Esophagus squamous epithelium (tissue), 5 donors: ENCODE data around the gene SCNN1B. TPM values are rescaled to one million over a fixed set of nuclear protein-coding genes. Genes with fewer than 3 reads are reported as not detected.

ENCODE experiments used
- DNase-seq: peaks from one replicate; lab custom pipeline; 2025; lab: John Stamatoyannopoulos, UW
- H3K27ac ChIP-seq, 4 donors: fragments of 200-600 bp; sonication (generic); one replicate each; pipeline ENCODE4 v1.5.1; 2016 to 2019; ENCODE audit warnings: mild to moderate bottlenecking in 1 of 4
- H3K27me3 ChIP-seq, 4 donors: fragments of 200-600 bp; sonication (generic); 1 replicate in 3 of 4; 2 replicates in 1 of 4; pipeline versions ENCODE4 v1.5.1 to v1.6.0; 2017 to 2021; ENCODE audit warnings: antibody characterized with exemption in 1 of 4
- H3K36me3 ChIP-seq, 3 donors: fragments of 200-600 bp; sonication (generic); one replicate each; pipeline ENCODE4 v1.5.1; 2016 to 2019
- H3K4me1 ChIP-seq, 3 donors: fragments of 200-600 bp; sonication (generic); one replicate each; pipeline ENCODE4 v1.5.1; 2017 to 2019
- H3K4me3 ChIP-seq, 4 donors: fragments of 200-600 bp; sonication (generic); 1 replicate in 3 of 4; 2 replicates in 1 of 4; pipeline ENCODE4 v1.5.1; 2016 to 2019; ENCODE audit warnings: mild to moderate bottlenecking in 2 of 4, moderate library complexity in 1 of 4
- H3K9me3 ChIP-seq, 3 donors: fragments of 200-600 bp; sonication (generic); one replicate each; pipeline ENCODE4 v1.5.1; 2016 to 2019
- POLR2A ChIP-seq, 4 donors: fragments of 450-650 bp; IDR thresholded peaks; one replicate each; pipeline ENCODE4 v1.6.1; 2017; ENCODE audit warnings: antibody characterized with exemption in 4 of 4, mild to moderate bottlenecking in 4 of 4, moderate library complexity in 3 of 4
- WGBS, 2 donors: methylation state at CpG; one replicate each; pipeline ENCODE4 v1.1.5; 2018; 5-methylcytosine and 5-hydroxymethylcytosine counted together
- intact Hi-C: fragments of 100-400 bp; cut with DNase I; formaldehyde crosslinking; loops from one replicate; pipeline ENCODE4 v1.15.0; 2022
- total RNA-seq, 4 donors: library from RNA; depleted of rRNA; stranded (reverse); fragments of >200 nt; gene quantifications; one replicate each; pipeline ENCODE4 v1.1.0, GENCODE V29; 2016
- TF ChIP-seq, protein P1 (sequence below), 6 experiments: fragments of 450-650 bp in 4 of 6; fragments of 200-600 bp in 2 of 6; sonication (generic) in 2 of 6; IDR thresholded peaks; one replicate each; pipeline ENCODE4 v1.5.1; 2016 to 2019; ENCODE audit warnings: antibody characterized with exemption in 6 of 6, mild to moderate bottlenecking in 4 of 6, moderate library complexity in 4 of 6
- donor health status: DM: yes; HTN: yes; CAD: no.

Gene SCNN1B
- total RNA-seq, 4 donors from 2014 or later: 24.9 to 86.8 (median 36.2) TPM

DNA sequence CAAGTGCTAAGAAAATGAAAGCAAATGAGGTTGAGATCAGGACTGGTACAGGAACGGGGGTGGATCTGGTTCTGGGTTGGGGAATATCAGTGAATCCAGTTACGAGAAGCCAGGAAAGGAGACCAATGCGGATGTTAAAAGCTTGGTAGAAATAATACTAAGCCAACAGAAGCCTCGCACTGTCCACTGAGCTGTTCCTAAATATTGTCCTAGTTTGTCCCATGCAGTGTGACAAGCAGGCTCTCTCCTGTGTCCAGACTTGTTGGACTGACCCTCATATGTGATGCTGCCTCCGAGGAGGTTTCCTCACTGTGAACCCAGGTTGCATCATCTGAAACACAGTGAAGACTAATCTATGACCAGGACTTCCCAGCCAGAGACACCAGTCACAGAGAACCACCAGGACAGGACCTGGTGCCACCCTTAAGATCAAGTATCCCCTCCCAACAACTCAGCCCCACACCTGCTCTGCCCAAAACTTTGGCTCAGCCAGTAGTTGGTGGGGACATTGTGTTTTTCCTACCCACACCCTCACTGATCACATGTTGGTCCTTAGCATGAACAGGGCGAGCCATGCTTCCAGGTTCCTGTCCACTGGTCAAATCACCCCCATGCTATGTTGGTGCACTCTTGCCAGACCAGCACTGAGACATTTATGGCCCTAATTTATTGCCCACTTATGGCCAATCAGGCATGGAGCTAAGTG lies 32.7 kb upstream of the SCNN1B start:
- no peak for DNase-seq
- no peaks in the 10 kb centered on the region for H3K36me3 ChIP-seq
- TF ChIP-seq POLR2A (IDR thresholded peaks at IDR 0.05): no peak
- TF ChIP-seq, protein P1, sequence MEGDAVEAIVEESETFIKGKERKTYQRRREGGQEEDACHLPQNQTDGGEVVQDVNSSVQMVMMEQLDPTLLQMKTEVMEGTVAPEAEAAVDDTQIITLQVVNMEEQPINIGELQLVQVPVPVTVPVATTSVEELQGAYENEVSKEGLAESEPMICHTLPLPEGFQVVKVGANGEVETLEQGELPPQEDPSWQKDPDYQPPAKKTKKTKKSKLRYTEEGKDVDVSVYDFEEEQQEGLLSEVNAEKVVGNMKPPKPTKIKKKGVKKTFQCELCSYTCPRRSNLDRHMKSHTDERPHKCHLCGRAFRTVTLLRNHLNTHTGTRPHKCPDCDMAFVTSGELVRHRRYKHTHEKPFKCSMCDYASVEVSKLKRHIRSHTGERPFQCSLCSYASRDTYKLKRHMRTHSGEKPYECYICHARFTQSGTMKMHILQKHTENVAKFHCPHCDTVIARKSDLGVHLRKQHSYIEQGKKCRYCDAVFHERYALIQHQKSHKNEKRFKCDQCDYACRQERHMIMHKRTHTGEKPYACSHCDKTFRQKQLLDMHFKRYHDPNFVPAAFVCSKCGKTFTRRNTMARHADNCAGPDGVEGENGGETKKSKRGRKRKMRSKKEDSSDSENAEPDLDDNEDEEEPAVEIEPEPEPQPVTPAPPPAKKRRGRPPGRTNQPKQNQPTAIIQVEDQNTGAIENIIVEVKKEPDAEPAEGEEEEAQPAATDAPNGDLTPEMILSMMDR (IDR thresholded peaks at IDR 0.05): no peak
- H3K27ac ChIP-seq: no peak overlapping the region
- H3K4me3 ChIP-seq: no peak overlapping the region
- no peaks in the 10 kb centered on the region for H3K9me3 ChIP-seq
- peaks cover 0 to 10% (median 0%) of the 10 kb centered on the region in 3 donors for H3K4me1 ChIP-seq
- 87% methylated on average over 6 of the region's 6 CpGs for WGBS, 2 donors
- intact Hi-C loops: no loop called here
- no peaks in the 10 kb centered on the region for H3K27me3 ChIP-seq

DNA sequence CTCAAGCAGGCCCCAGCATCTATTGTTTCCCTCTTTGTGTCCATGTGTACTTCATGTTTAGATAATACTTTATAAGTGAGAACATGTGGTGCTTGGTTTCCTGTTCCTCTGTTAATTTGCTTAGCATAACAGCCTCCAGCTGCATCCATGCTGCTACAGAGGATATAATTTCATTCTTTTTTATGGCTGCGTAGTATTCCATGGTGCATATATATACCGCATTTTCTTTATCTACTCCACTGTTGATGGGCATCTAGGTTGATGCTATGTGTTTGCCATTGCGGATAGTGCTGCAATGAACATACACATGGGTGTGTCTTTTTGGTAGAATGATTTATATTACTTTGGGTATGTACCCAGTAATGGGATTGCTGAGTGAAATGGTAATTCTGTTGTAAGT lies 31.4 kb upstream of the SCNN1B start:
- H3K27me3 ChIP-seq: no peaks in the 10 kb centered on the region
- no peak overlapping the region for H3K4me3 ChIP-seq
- H3K36me3 ChIP-seq: no peaks in the 10 kb centered on the region
- intact Hi-C loops: no loop called here
- peaks cover 0 to 10% (median 0%) of the 10 kb centered on the region in 3 donors for H3K4me1 ChIP-seq
- no peak for DNase-seq
- 89 to 100% methylated on average over 2 to 3 of the region's 3 CpGs for WGBS, 2 donors
- H3K9me3 ChIP-seq: no peaks in the 10 kb centered on the region
- H3K27ac ChIP-seq: no peak overlapping the region
- TF ChIP-seq, protein P1 (IDR thresholded peaks at IDR 0.05): no peak
- no peak for TF ChIP-seq POLR2A (IDR thresholded peaks at IDR 0.05)

DNA sequence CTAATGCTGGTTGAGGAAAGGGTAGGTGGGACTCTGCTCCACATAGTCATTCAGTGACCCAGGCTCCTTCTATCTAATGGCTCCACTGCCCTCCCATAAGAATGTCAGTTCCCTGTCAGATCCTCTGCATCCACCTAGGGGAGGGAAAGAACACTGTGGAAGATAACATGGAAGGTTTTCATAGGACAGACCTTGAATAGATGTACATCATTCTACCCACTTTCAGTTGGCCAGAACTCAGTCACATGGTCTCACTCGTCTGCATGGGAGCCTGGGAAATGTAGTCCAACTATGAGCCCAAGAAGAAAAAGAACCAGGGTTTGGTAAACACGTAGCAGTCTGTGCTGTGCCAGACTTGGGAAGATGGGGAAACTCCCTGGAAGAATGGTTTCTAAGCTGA lies 27.1 kb upstream of the SCNN1B start:
- 43 to 52% methylated on average over 2 of the region's 2 CpGs for WGBS, 2 donors
- H3K4me1 ChIP-seq: peaks cover 0 to 34% (median under 1%) of the 10 kb centered on the region in 3 donors
- TF ChIP-seq, protein P1 (IDR thresholded peaks at IDR 0.05): no peak
- no peak for TF ChIP-seq POLR2A (IDR thresholded peaks at IDR 0.05)

DNA sequence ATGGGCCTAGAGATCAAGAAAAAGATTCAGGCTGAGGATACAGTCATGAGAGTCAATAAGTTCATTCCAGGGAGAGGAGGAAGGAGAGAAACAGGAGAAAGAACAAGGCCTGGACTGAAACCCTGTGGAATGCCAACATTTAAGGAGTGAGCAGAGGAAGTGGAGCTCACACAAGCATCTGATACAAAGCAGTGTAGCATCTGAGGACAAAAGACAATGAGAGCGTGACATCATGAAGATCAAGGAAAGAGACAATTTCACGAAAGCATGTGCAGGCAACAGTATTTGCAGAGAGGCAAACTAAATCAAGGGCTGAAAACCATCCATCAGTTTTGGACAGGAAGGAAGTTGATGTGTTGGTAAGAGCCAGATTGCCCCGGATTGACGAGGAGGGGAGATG lies 25.3 kb upstream of the SCNN1B start:
- H3K36me3 ChIP-seq: no peaks in the 10 kb centered on the region
- H3K9me3 ChIP-seq: no peaks in the 10 kb centered on the region
- no peak overlapping the region for H3K27ac ChIP-seq
- no peak for DNase-seq
- TF ChIP-seq, protein P1 (IDR thresholded peaks at IDR 0.05): no peak
- no peak for TF ChIP-seq POLR2A (IDR thresholded peaks at IDR 0.05)
- peaks cover 0 to 13% (median 0%) of the 10 kb centered on the region in 4 donors for H3K27me3 ChIP-seq
- intact Hi-C loops: no loop called here
- peaks cover 3 to 53% (median 7%) of the 10 kb centered on the region in 3 donors for H3K4me1 ChIP-seq
- no peak overlapping the region for H3K4me3 ChIP-seq
- WGBS, 2 donors: 59 to 64% methylated on average over 4 of the region's 4 CpGs

More for the DNA sequence above, 27.1 kb upstream of the SCNN1B start:
- H3K27ac ChIP-seq: no peak overlapping the region
- no peak for DNase-seq
- H3K9me3 ChIP-seq: no peaks in the 10 kb centered on the region
- no peak overlapping the region for H3K4me3 ChIP-seq
- intact Hi-C loops: no loop called here
- no peaks in the 10 kb centered on the region for H3K27me3 ChIP-seq
- H3K36me3 ChIP-seq: no peaks in the 10 kb centered on the region

DNA sequence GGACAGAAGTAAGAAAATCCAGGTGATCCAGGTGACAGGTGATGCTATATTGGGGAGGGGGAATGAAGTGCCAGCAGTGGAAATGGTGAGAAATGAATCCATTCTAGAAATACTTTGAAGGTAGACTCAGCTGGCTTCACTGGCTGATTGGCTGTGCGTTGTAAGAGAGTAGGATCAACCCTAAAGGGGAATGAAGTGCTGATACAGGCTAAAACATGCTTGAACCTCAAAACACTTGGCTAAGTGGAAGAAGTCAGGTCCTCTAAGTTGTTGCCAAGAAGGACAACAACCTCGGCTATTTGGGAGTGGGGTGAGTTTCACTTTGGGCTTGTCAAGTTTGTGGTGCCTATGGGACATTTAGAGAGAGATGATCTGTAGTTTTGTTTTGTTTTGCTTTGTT lies 24.1 kb upstream of the SCNN1B start:
- no peak for DNase-seq
- no peaks in the 10 kb centered on the region for H3K36me3 ChIP-seq
- peak overlapping the region; percentile 64 to 92 (median 82) for H3K27ac ChIP-seq
- peaks cover 3 to 65% (median 13%) of the 10 kb centered on the region in 3 donors for H3K4me1 ChIP-seq
- peak overlapping the region in 3 of 4 donors; percentile 20 to 43 (median 25) for H3K4me3 ChIP-seq
- H3K9me3 ChIP-seq: no peaks in the 10 kb centered on the region
- intact Hi-C loops: no loop called here
- TF ChIP-seq, protein P1 (IDR thresholded peaks at IDR 0.05): no peak
- no peak for TF ChIP-seq POLR2A (IDR thresholded peaks at IDR 0.05)
- 19 to 25% methylated on average over 2 of the region's 2 CpGs for WGBS, 2 donors
- peaks cover 0 to 13% (median 0%) of the 10 kb centered on the region in 4 donors for H3K27me3 ChIP-seq
